Glomerular endothelial cell (primary cell): Measurements from ENCODE around the gene UBE2A. TPM values are rescaled to one million over a fixed set of nuclear protein-coding genes. Genes with fewer than 3 reads are reported as not detected.

Experiments used
- DNase-seq: peaks from one replicate; pipeline ENCODE4 v3.0.0-alpha.2; 2011; ENCODE audit warnings: low read depth, low spot score; ENCODE audit errors: extremely low read depth
- total RNA-seq: library from RNA; depleted of rRNA; stranded (reverse); fragments of >200 nt; gene quantifications from 2 replicates; pipeline ENCODE4 v1.2.3, GENCODE V29; 2015

The UBE2A gene
- 45.4 and 52.7 TPM in 2 replicates for total RNA-seq

- DNase-seq = peak; percentile 31
Observed at GRCh38 chrX:119574394-119575266, at the start of gene UBE2A. Gene UBE2A, plus strand, starts transcription at chrX:119574563. Its CDS starts 149 bp downstream, at chrX:119574712.

GRCh38 chrX:119529345-119530276 lies 44.8 kb upstream of the UBE2A start:
- DNase-seq = no peak

- no peak for DNase-seq
Observed at GRCh38 chrX:119537487-119537886, 36.9 kb upstream of the UBE2A start.

GRCh38 chrX:119539872-119540271 lies 34.5 kb upstream of the UBE2A start:
- no peak for DNase-seq

- DNase-seq = peak; percentile 34
Observed at GRCh38 chrX:119541188-119541587, 33.2 kb upstream of the UBE2A start.

GRCh38 chrX:119549327-119550016 lies 24.9 kb upstream of the UBE2A start:
- no peak for DNase-seq

GRCh38 chrX:119552508-119552907 lies 21.9 kb upstream of the UBE2A start:
- DNase-seq = no peak

GRCh38 chrX:119565107-119565663 lies 9.2 kb upstream of the UBE2A start, which contains the start of gene STEEP1:
Gene STEEP1, minus strand, starts transcription at chrX:119565409. Its CDS starts 54 bp downstream, at chrX:119565355.
- DNase-seq = peak; percentile 64

- DNase-seq = no peak
Observed at GRCh38 chrX:119570351-119570835, 4.0 kb upstream of the UBE2A start.

- DNase-seq = no peak
Observed at GRCh38 chrX:119573222-119573621, 1.1 kb upstream of the UBE2A start.

GRCh38 chrX:119573840-119574393 lies 446 bp upstream of the UBE2A start:
- DNase-seq = no peak

GRCh38 chrX:119579414-119579813 lies 5.1 kb downstream of the UBE2A start:
- DNase-seq = no peak

- DNase-seq = no peak
Observed at GRCh38 chrX:119583431-119584059, 9.2 kb downstream of the UBE2A start.

GRCh38 chrX:119589810-119590209 lies 15.4 kb downstream of the UBE2A start:
- DNase-seq = no peak

- DNase-seq = no peak
Observed at GRCh38 chrX:119602701-119603255, 28.4 kb downstream of the UBE2A start.

- DNase-seq = no peak
Observed at GRCh38 chrX:119604766-119605463, 30.6 kb downstream of the UBE2A start.

GRCh38 chrX:119605464-119606279 lies 31.3 kb downstream of the UBE2A start:
- no peak for DNase-seq
